Stimulated activated CD8-positive, alpha-beta memory T cell treated with anti-CD3 and anti-CD28 coated beads, Interleukin-15, amount 100 ng/mL, for 1 hour (primary cell): Measurements from ENCODE around the gene HSDL1.

Experiments
- DNase-seq: peaks from one replicate; pipeline ENCODE4 v3.0.0-alpha.2; 2020; ENCODE audit warnings: low read depth

Gene HSDL1

DNA sequence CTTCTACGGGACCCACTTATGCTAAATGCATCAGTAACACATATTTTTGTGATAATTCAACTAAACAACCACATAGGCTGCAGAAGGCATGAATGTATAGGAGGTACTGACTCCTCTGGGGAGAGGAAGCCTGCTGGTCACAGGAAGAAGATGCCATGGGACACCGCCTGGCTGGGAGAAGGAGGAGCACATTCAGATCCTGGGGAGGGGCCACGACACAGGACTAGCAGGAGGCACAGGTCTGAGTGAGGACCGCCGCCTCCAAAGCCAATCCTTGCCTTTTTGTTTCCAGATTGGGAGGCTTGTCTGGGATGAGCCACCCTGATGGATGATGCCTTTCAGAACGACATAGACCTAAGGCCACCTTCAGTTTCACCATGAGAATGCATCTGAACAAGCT is 62.9 kb downstream of the HSDL1 start:
- DNase-seq: no peak

DNA sequence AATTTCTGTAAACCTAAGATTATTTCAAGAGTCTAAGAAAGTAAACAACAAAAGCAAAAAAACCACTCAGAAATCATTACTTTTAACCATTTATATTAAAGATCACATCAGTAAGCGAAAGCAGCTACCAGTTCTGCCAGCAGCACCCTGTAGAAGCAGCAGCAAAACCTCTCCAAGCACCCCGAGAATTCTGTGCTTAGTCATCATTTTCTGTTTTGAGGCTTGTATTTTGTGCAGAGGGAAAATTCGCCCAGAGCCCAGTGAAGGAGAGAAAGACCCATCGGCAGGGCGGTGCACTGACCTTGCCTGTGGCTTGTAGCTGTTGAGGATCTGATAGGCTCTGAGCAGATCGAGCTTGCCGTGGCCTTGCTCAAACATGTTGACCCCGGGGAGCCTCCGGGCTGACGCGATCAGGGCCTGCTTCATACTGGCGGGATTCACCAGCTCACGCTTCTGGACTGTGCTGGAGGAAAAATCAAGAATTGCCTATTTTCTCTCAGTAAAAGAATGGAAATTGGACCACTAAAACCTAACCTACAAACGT is 63.5 kb downstream of the HSDL1 start:
- no peak for DNase-seq

DNA sequence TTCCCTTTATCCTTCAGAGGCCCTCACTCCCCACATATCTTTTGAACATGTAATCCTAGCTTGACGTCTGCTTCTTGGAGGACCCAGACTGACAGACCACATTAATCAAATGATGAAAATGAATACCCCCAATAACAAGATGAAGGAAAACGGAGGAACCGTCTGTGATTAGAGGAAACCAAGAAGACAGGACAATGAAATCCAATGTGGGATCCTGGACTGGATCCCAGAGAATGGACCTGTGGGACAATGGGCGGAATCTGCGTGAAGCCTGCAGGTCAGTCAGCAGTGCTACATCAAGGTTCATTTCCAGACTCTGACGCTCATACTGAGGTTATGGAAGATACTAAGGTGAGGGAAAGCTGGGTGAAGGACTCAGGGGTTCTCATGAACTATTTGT is 64.2 kb downstream of the HSDL1 start:
- DNase-seq: no peak

DNA sequence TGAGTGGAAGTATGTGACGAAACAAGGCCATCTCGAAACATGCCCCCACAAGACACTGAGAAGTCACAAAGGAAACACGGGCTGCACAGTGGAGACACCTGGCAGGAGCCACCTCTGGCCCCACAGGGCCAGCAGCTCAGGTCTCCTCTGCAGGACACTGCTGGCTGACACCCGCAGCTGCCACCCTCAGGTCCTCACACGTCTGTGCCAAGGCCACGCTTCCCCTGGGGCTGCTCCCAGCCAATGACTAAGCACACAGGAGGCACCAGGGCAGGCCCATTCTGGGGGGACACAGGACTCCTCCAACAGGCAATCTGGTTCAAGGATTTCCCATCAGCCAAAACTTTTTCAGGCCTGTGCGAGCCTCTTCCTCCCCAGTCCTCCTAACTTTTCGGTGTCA is 64.6 kb downstream of the HSDL1 start:
- DNase-seq: no peak

DNA sequence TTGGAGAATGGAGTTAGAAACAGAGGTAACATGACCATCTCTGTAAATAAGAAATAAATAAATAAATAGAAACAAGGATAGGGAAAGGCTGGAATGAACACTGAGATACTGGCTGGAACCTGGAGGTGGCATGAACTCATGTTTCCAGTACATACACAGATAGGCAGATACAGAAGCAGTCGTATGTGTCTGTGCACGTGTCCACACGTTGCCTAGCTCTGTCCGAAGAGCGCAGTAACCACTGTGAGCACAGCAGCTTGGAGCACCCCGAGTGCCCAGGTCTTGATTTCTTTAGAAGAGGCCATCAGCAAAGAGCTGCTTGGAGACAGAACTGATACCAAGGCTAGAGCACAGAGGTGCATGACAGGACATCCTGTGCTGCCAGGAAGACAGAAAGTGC is 65.3 kb downstream of the HSDL1 start:
- no peak for DNase-seq

DNA sequence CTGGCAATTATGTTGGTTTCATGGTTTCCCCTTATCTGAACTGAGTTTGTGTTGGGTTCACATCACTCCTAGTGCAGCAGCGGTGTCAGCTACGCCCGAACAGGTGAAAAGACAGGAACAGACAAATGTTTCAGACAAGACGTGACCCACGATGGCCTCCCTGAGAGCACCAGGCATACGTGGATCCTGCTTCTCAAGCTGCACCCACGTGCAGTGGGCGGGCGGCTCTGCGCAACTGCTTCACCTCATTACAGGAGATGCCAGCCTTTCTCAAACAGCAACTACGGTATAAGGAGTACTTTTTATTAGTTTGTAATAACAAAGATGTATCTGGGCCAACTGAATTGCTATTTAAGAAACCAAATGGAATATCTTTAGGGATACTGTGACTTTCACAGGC is 69.6 kb downstream of the HSDL1 start:
- no peak for DNase-seq

DNA sequence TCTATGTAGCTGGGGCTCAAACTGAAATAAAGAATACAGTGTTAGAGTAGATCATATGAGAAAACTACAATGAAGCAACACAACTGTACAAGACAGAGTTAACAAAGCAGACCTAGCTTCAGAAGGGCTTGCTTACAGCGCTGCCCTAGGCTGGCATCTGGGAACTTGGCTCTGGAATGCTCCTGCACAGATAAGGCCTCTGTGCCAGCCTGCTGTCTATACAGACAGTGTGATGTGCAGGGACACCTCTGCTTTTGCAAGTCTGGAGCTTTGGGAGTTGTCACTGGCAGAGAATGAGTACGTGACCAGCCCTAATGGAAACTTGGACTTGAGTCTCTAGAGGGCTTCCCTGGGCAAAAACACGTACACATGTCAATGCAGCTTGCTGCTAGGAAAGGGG is 70.3 kb downstream of the HSDL1 start:
- no peak for DNase-seq
